Activated T-helper 17 cell treated with anti-CD3 and anti-CD28 coated beads, Interleukin-2, amount 50 U/mL, for 72 hours (primary cell): ENCODE data around the gene EEPD1. TPM values are rescaled to one million over a fixed set of nuclear protein-coding genes. Genes with fewer than 3 reads are reported as not detected.

Experiments
- total RNA-seq, 2 donors: library from RNA; stranded (reverse); gene quantifications; one replicate each; pipeline ENCODE4 v1.2.3, GENCODE V29; 2022

EEPD1 gene
- total RNA-seq, 2 donors from 2014 or later: 0.95 to 5.1 TPM

Other genes starting within 250 kb of the EEPD1 start
- gene ANLN, start 236.6 kb downstream of the EEPD1 start, total RNA-seq: 10 to 100 TPM; 64.3 to 67.1 TPM